ENCODE measurements around the gene ABCC11.
A peak's percentile ranks its signal among the peaks of the same experiment; 100 is the strongest.
"Not testable (repeated sequence)": the region's sequence is repeated elsewhere in the genome, so short reads cannot be mapped to it uniquely, and the experiment has no call there.

ABCC11 gene

DNA sequence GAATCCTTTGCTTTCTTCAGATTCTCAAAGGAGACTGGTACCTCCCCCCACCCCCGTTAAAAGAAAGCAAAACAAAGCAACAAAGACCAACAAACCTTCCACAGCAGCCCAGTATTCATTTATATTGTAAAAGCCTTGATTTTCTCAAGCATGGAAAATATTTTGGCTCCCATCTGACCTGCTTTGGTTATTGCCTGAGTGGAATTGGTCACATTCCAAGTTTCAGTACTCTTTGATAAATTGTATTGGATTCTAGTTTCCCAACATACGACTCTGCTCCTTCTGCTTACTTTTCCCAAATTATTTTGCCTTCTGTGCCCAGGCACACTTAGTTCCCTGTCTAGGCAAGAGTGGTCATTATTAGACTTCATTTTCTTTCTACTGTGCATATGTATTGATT is 1.3 kb downstream of the ABCC11 start:
- peak; percentile 25 for DNase-seq (ENCODE audit: low spot score)

DNA sequence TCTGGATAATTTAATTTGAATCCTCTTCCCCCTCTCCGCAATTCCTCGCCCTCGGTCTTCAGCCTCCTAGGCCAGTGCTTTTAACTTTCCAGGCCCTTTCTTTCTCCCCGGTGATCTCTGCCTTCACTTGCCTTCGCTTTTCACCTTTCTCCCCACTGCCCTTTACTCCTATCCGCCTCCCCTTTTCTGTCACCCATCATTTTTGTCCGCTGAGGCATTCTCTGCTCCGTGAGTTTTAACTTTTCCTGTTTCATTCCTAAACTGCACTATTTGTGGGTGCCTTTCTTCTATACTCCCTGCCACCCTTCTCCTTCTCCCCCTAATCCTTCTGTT is 2.5 kb downstream of the ABCC11 start:
- DNase-seq (ENCODE audit: low spot score), result no peak

- peak; percentile 90 for DNase-seq (ENCODE audit: low spot score)
These were observed 3.1 kb downstream of the ABCC11 start, which contains the start of gene LONP2 for GRCh38 chr16:48244080-48244862. LONP2 (plus strand) TSS chr16:48244300; CDS start chr16:48244389, 89 bp downstream.

DNA sequence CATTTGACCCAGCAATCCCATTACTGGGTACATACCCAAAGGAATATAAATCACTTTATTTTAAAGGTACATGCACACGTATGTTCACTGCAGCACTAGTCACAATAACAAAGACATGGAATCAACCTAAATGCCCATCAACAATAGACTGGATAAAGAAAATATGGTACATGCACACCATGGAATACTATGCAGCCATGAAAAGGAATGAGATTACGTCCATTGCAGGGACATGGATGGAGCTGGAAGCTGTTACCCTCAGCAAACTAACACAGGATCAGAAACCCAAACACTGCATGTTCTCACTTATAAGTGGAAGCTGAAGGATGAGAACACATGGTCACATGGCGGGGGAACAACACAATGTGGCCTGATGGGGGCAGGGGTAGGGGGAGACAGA is 7.2 kb downstream of the ABCC11 start:
- DNase-seq (ENCODE audit: low spot score), result not testable (repeated sequence)

GRCh38 chr16:48236286-48236685 is 11.1 kb downstream of the ABCC11 start:
- no peak for DNase-seq (ENCODE audit: low spot score)

DNA sequence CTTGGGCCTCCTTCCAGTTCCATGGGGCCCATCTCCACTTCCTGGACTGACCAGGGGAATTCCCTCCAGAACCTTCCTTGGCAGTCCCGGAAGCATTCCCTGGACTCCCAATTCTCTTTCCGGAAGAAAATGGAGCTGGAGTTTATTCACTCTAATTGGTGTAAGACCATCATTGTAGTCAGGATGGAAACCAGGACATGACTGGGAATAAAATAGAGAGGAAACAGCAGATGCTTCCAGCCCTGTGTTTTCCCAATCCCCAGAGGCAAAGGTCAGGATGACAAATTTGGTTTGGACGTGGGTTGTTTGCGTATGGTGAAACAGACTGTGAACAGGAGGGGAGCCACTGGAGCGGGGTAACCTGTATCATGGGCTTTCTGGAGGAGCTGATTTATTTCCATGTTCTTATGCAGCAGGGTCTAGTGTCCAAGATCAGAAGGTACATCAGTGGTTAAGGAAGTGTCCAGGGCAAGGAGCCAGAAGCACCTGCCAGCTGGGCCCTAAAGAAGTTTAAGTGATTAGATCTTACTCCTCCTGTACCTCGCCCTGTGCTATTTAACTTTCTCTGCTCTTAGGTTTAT is 11.7 kb downstream of the ABCC11 start:
- DNase-seq (ENCODE audit: low spot score), result no peak

GRCh38 chr16:48235058-48235555 is 12.2 kb downstream of the ABCC11 start:
- no peak for DNase-seq (ENCODE audit: low spot score)

DNA sequence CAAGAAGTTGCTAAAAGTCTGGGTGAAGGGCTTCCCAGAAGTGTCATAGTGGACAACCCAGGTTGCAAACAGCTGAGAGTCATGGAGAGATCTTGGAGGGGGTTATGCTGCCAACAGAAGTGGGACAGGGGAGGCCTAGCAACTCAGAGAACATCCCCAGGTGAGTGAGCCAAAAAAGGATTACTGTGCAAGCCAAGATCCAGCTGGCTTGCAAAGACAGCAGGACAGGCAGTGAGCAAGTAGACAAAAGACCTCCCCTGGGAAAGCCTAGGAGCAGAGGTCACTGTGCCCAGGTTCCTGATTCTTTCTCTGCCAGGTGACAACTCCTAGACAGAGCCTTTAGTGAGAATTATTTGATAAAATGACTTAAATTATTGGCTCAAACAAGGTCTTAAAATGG is 12.7 kb downstream of the ABCC11 start:
- no peak for DNase-seq (ENCODE audit: low spot score)

DNA sequence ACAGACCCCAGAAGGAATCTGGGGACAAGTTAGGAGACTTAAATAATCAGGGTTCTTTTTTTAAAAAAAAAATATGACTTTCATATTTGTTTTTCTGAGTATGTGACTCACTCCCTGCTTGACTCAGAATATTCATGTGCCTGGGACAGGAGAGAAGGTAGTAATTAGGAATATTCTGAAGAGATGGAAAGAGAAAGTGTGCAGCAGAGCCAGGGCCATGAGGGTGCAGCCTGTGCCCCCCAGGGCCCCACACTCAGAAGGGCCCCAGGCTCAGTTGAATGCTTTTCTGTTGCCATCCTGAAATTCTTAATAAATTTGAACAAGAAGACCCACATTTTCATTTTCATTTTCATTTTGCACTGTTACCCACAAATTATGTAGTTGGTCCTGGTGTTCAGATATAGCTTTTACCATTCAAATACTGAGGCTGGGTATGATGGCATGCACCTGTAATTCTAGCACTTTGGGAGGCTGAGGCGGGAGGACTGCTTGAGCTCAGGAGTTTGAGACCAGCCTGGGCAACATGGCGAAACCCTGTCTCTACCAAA is 14.8 kb downstream of the ABCC11 start:
- no peak for DNase-seq (ENCODE audit: low spot score)

DNA sequence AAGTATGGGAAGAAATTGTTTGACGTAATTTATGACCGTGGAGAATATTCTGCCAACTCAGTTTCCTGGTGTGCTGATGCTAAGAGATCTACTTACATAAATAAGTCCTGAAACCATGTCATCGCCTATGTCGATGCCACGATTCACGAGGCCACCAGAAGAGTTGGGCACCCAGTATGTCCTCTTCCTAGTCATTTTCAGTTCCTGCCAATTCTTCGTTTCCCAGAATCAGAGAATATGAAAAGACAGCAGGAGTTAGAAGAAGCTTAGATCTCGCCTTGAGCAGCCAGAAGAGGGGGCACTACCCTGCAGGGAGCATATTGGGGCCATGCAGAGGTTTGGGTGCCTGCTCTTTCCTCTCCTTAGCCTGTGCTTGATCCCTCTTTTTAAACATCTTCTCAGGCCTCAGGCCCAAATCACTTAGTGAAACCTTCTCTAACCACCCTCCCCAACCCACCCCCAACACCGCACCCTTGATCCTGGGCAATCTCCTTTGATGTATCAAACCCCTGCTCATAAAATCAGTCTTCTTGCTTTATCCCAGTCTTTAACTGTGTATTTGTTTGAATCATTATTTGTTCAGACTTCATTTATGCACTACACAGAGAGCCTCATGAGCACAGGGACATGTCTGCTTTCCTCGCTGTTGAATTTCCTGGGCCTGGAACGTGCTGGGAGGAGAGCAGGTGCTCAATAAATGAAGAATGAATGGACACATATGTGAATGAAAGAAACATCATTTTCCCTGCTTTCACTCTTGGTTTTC is 15.4 kb downstream of the ABCC11 start:
- DNase-seq (ENCODE audit: low spot score), result peak; percentile 59

- no peak for DNase-seq (ENCODE audit: low spot score)
These were observed 21.9 kb downstream of the ABCC11 start for GRCh38 chr16:48225456-48225855.

DNA sequence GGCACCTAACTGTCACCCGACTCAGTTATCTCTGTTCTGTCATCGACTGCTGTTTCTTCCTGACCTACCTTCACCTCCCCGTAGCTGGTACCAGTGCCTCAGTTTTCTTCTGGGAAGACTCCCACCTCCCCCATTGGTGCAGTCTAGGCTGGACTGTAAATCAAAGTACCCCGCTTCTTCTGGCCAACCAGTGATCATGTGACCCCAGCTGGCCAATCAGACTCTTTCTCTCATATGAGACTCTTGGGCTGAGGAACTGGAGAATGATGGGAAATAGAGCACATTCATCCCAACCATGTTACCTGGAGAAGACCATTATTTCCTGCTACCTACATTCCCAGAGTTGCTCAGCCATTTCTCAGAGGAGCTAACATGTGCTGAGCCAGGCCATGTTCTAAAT is 23.8 kb downstream of the ABCC11 start:
- DNase-seq (ENCODE audit: low spot score), result no peak

DNA sequence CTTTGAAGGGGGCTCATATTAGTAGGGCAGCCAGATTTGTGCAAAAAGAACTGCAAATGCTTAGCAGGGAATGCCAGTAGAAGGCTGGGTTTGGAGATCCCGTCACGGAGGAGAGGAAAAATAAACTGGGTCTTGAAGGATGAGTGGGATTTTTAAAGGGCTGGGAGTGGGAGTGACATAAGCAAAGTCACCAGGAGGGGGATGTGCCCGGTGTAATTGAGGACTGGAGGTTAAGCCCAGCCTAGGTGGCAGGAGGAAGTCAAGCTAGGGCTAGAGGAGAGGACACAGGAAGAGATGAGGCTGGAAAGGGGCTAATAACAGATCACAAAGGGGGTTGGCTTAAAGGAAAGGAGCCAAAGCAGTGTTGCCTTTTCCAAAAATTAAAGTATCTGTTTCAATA is 26.4 kb downstream of the ABCC11 start:
- DNase-seq (ENCODE audit: low spot score), result no peak

GRCh38 chr16:48218473-48218872 is 28.9 kb downstream of the ABCC11 start:
- DNase-seq (ENCODE audit: low spot score), result no peak

- DNase-seq (ENCODE audit: low spot score), result no peak
These were observed 29.6 kb downstream of the ABCC11 start for GRCh38 chr16:48217708-48218107.

GRCh38 chr16:48215738-48216137 is 31.6 kb downstream of the ABCC11 start:
- no peak for DNase-seq (ENCODE audit: low spot score)

DNA sequence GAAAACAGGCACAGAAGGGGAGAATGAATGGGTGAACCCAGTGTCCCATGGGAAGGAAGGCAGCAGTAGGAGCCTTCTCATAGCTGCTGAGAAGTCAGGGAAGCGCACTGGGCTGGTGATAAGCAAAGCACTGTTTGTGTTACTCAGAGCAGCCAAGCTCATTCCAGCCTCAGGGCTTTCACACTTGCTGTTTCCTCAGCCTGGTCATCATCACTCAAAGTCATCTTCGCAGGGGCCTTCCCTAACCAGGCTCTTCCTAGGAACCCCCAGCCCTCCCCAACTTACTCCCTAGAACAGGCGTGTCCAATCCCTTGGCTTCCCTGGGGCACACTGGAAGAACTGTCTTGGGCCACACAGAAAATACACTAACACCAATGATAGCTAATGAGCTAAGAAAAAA is 35.3 kb downstream of the ABCC11 start:
- no peak for DNase-seq (ENCODE audit: low spot score)

DNA sequence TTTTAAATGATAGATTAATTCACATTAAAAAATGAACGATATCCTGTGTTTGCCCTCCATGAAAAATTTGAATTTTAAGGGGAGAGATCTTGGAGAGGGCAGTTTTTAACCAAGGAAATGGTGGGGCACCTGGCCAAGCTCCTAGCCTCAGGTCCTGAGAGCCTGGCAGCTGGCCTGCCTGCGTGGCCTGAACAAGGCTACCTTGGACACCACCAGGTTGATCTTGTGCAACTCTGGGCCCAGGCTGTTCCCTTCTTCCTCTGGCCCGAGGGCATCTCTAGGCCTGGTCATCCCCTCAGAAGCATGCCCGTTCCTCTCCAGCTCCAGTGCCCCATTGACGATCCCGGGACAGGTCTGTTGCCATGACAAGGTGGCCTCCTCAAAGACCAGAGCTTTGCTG is 36.6 kb downstream of the ABCC11 start:
- no peak for DNase-seq (ENCODE audit: low spot score)

DNA sequence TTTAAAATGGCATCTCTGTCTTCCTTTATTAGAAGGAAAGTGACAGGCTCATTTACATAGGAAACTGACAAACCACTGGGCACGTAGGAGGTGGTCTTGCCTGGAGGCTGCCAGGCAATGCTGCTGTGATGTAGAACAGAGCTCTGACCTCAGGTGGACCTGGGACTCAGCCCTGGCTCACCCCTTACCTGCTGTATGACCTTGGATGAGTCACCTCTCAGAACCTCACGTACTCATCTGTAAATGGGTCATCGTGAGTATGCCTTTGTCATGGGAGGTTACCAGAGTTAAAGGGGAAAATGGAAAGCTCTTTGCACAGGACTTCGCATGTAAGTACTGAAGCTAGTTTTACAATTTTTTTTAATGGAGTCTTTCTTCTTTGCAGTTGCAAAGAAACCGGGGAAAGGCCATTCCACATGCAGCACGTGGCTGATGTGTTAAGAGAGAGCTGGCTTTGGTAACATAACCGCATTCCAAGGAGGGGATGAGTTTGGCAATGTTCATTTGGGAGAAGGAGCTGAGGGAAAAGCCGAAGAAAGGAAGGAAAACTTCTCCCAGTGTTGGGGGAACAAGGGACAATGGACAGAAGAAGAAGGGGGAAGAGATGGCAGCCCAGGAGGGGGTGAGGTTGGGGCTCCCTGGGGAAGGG is 40.6 kb downstream of the ABCC11 start:
- DNase-seq (ENCODE audit: low spot score), result peak; percentile 29

- DNase-seq (ENCODE audit: low spot score), result no peak
These were observed 42.6 kb downstream of the ABCC11 start for GRCh38 chr16:48204825-48205151.

GRCh38 chr16:48203974-48204824 is 43.1 kb downstream of the ABCC11 start:
- no peak for DNase-seq (ENCODE audit: low spot score)

All from AG08396 (cell line).